ENCODE measurements around the gene CADM4. TPM values are rescaled to one million over a fixed set of nuclear protein-coding genes. Genes with fewer than 3 reads are reported as not detected.

CADM4 gene
- total RNA-seq, 1 donor from 2014 or later: 7.7 TPM

DNA sequence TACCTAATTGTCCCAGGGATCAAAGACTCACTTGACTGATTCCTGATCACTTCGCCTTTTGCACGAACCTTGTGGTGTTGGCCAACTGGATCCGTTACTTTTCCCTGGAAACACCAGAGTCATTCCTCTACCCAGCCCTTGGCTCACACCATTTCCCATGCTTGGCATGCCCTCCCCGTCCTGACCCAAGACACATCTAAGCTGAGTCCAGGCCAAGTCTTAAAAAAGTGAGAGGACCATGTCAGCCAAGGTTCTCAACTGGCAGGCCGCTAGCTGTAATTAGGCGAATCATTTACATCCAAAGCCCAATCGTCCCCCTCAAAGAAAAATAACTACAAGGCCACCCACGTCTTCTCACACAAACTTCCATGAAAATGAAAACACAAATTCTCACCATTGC is 18.8 kb upstream of the CADM4 start:
- H4K20me1 ChIP-seq (ENCODE audit: low read depth): no peaks in the 10 kb centered on the region
- no peak overlapping the region for H3K4me3 Mint-ChIP-seq
- peaks cover 47% of the 10 kb centered on the region for H3K36me3 Mint-ChIP-seq
- H3K4me1 ChIP-seq: no peaks in the 10 kb centered on the region
- no peak overlapping the region for H3K4me2 ChIP-seq
- H3K4me3 ChIP-seq: no peak overlapping the region
- no peaks in the 10 kb centered on the region for H3K9me3 Mint-ChIP-seq
- H3K27me3 Mint-ChIP-seq (ENCODE audit: insufficient read depth, low read depth): peaks cover 2% of the 10 kb centered on the region
- H3K27ac ChIP-seq: no peak overlapping the region
- no peak overlapping the region for H2AFZ ChIP-seq (replicated peaks)
- no peak for DNase-seq (ENCODE audit: low spot score)
- no peaks in the 10 kb centered on the region for H3K36me3 ChIP-seq
- H3F3A ChIP-seq (ENCODE audit: low read depth): no peaks in the 10 kb centered on the region
- peaks cover 2% of the 10 kb centered on the region for H3K4me1 Mint-ChIP-seq
- TF ChIP-seq, protein P1, sequence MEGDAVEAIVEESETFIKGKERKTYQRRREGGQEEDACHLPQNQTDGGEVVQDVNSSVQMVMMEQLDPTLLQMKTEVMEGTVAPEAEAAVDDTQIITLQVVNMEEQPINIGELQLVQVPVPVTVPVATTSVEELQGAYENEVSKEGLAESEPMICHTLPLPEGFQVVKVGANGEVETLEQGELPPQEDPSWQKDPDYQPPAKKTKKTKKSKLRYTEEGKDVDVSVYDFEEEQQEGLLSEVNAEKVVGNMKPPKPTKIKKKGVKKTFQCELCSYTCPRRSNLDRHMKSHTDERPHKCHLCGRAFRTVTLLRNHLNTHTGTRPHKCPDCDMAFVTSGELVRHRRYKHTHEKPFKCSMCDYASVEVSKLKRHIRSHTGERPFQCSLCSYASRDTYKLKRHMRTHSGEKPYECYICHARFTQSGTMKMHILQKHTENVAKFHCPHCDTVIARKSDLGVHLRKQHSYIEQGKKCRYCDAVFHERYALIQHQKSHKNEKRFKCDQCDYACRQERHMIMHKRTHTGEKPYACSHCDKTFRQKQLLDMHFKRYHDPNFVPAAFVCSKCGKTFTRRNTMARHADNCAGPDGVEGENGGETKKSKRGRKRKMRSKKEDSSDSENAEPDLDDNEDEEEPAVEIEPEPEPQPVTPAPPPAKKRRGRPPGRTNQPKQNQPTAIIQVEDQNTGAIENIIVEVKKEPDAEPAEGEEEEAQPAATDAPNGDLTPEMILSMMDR (IDR thresholded peaks at IDR 0.05): no peak
- TF ChIP-seq EZH2phosphoT487 (IDR thresholded peaks at IDR 0.05) (no peak), EZH2 (IDR thresholded peaks at IDR 0.05) (no peak)
- no peak overlapping the region for H3K27ac Mint-ChIP-seq
- H3K27me3 ChIP-seq: no peaks in the 10 kb centered on the region
- H3K9ac ChIP-seq: no peak overlapping the region
- no peaks in the 10 kb centered on the region for H3K79me2 ChIP-seq (ENCODE audit: low read depth)
- H3K9me3 ChIP-seq (ENCODE audit: low read depth): no peaks in the 10 kb centered on the region

DNA sequence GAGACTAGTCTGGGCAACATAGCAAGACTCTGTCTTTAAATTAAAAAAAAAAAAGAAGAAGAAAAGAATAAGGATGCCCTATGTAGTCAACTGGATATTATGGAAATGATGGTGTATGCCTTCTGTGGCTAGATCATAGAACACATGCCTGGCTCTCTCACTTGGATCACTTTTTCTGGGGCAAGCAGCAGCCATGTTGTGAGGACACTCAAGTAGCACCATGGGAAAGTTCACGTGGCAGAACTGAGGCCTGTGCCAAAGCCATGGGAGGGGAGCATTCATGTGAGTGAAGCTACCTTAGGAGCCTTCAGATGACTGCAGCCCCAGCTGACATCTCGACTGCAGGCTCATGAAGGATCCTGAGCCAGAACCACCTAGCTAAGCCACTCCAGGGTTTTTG is 18.4 kb upstream of the CADM4 start:
- H3F3A ChIP-seq (ENCODE audit: low read depth): peaks cover 3% of the 10 kb centered on the region
- H3K27ac ChIP-seq: no peak overlapping the region
- no peak overlapping the region for H3K9ac ChIP-seq
- H3K4me1 Mint-ChIP-seq: peaks cover 2% of the 10 kb centered on the region
- H3K27ac Mint-ChIP-seq: no peak overlapping the region
- no peaks in the 10 kb centered on the region for H4K20me1 ChIP-seq (ENCODE audit: low read depth)
- H3K27me3 ChIP-seq: no peaks in the 10 kb centered on the region
- no peaks in the 10 kb centered on the region for H3K4me1 ChIP-seq
- H3K36me3 Mint-ChIP-seq: peaks cover 47% of the 10 kb centered on the region
- H3K4me2 ChIP-seq: no peak overlapping the region
- H3K4me3 Mint-ChIP-seq: no peak overlapping the region
- TF ChIP-seq EZH2 (IDR thresholded peaks at IDR 0.05) (no peak), EZH2phosphoT487 (IDR thresholded peaks at IDR 0.05) (no peak)
- TF ChIP-seq, protein P1 (IDR thresholded peaks at IDR 0.05): no peak
- H3K4me3 ChIP-seq: no peak overlapping the region
- no peaks in the 10 kb centered on the region for H3K79me2 ChIP-seq (ENCODE audit: low read depth)
- no peak for DNase-seq (ENCODE audit: low spot score)
- H3K36me3 ChIP-seq: no peaks in the 10 kb centered on the region
- peaks cover 2% of the 10 kb centered on the region for H3K27me3 Mint-ChIP-seq (ENCODE audit: insufficient read depth, low read depth)
- no peaks in the 10 kb centered on the region for H3K9me3 Mint-ChIP-seq
- H3K9me3 ChIP-seq (ENCODE audit: low read depth): no peaks in the 10 kb centered on the region
- no peak overlapping the region for H2AFZ ChIP-seq (replicated peaks)

DNA sequence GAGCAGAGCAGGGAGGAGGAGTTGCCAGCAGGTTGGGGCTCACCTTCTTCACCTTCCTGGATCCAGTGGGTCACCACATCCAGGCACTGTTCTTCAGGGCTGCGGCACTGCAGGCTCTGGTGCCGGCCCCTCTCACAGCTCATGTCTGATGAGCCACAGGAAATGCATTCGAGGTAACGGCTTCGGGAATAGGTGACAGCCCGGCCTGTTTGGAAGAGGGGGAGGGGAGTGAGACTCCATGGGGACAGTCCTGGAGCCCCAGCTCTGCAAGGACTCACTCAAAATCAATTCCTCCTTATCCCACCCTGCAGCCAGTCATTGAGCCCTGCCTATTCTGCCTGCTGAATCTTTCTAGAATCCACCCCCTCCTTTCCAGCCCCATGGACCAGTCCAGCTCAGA is 16.8 kb upstream of the CADM4 start:
- Histone ChIP-seq H3K4me1 (no peaks in the 10 kb centered on the region), H3K4me2 (no peak overlapping the region), H3K9ac (no peak overlapping the region), H4K20me1 (ENCODE audit: low read depth) (no peaks in the 10 kb centered on the region), H2AFZ (replicated peaks) (no peak overlapping the region), H3K27ac (no peak overlapping the region), H3K9me3 (ENCODE audit: low read depth) (no peaks in the 10 kb centered on the region), H3F3A (ENCODE audit: low read depth) (peaks cover 3% of the 10 kb centered on the region), H3K4me3 (no peak overlapping the region), H3K79me2 (ENCODE audit: low read depth) (no peaks in the 10 kb centered on the region), H3K27me3 (no peaks in the 10 kb centered on the region), H3K36me3 (no peaks in the 10 kb centered on the region)
- Mint-ChIP-seq H3K27ac (no peak overlapping the region), H3K27me3 (ENCODE audit: insufficient read depth, low read depth) (peaks cover 4% of the 10 kb centered on the region), H3K4me3 (no peak overlapping the region), H3K9me3 (no peaks in the 10 kb centered on the region), H3K36me3 (peaks cover 37% of the 10 kb centered on the region), H3K4me1 (peaks cover 6% of the 10 kb centered on the region)
- TF ChIP-seq EZH2 (IDR thresholded peaks at IDR 0.05) (no peak), EZH2phosphoT487 (IDR thresholded peaks at IDR 0.05) (no peak)
- TF ChIP-seq, protein P1 (IDR thresholded peaks at IDR 0.05): no peak
- DNase-seq (ENCODE audit: low spot score): no peak

DNA sequence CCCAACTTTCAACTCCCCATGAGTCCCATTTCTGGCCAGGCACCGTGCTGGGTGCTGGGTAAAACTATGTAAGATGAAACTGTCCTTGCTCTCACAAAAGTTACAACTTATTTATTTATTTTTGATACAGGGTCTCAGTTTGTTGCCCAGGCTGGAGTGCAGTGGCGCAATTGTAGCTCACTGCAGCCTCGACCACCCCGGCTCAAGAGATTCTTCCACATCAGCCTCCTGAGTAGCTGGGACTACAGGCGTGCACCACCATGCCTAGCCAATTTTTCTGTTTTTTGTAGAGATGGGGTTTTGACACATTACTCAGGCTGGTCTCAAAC is 12.9 kb upstream of the CADM4 start:
- H3K9me3 ChIP-seq (ENCODE audit: low read depth): no peaks in the 10 kb centered on the region
- peaks cover 6% of the 10 kb centered on the region for H3K4me1 Mint-ChIP-seq
- no peaks in the 10 kb centered on the region for H3K36me3 ChIP-seq
- no peak overlapping the region for H3K4me2 ChIP-seq
- H3F3A ChIP-seq (ENCODE audit: low read depth): peaks cover 3% of the 10 kb centered on the region
- peaks cover 8% of the 10 kb centered on the region for H3K27me3 Mint-ChIP-seq (ENCODE audit: insufficient read depth, low read depth)
- no peaks in the 10 kb centered on the region for H3K79me2 ChIP-seq (ENCODE audit: low read depth)
- no peaks in the 10 kb centered on the region for H3K27me3 ChIP-seq
- no peak overlapping the region for H3K27ac ChIP-seq
- H3K4me3 Mint-ChIP-seq: no peak overlapping the region
- H2AFZ ChIP-seq (replicated peaks): no peak overlapping the region
- H3K36me3 Mint-ChIP-seq: peaks cover 26% of the 10 kb centered on the region
- H3K27ac Mint-ChIP-seq: no peak overlapping the region
- TF ChIP-seq, protein P1 (IDR thresholded peaks at IDR 0.05): no peak
- TF ChIP-seq EZH2phosphoT487 (IDR thresholded peaks at IDR 0.05): no peak
- TF ChIP-seq EZH2 (IDR thresholded peaks at IDR 0.05): no peak
- no peak overlapping the region for H3K9ac ChIP-seq
- H3K4me1 ChIP-seq: no peaks in the 10 kb centered on the region
- H4K20me1 ChIP-seq (ENCODE audit: low read depth): no peaks in the 10 kb centered on the region
- no peak for DNase-seq (ENCODE audit: low spot score)
- no peaks in the 10 kb centered on the region for H3K9me3 Mint-ChIP-seq
- no peak overlapping the region for H3K4me3 ChIP-seq

Data from neural progenitor cell (in vitro differentiated cells).